Loucy (cell line): Measurements from ENCODE around the gene RBFOX2.

Experiments used
- H2AFZ ChIP-seq: fragments of 200-600 bp; sonication (generic); 2 replicates; pipeline ENCODE4 v1.6.0; 2016; ENCODE audit warnings: antibody characterized with exemption, mild to moderate bottlenecking, low read length, moderate library complexity
- H3F3A ChIP-seq: fragments of 200-600 bp; 2 replicates; pipeline ENCODE4 v1.6.0; 2016; ENCODE audit warnings: antibody characterized with exemption, low read depth, mild to moderate bottlenecking
- H3K27me3 ChIP-seq: fragments of 200-600 bp; sonication (generic); 2 replicates; pipeline ENCODE4 v1.6.1; 2014; ENCODE audit warnings: low read length, mild to moderate bottlenecking; ENCODE audit not compliant: insufficient read depth, poor library complexity, severe bottlenecking
- H3K36me3 ChIP-seq: fragments of 200-600 bp; sonication (generic); 2 replicates; pipeline ENCODE4 v1.6.1; 2016; ENCODE audit warnings: low read length; ENCODE audit not compliant: insufficient read depth
- H3K4me1 ChIP-seq: fragments of 200-600 bp; sonication (generic); 2 replicates; pipeline ENCODE4 v1.5.1; 2014; ENCODE audit warnings: low read length, mild to moderate bottlenecking; ENCODE audit not compliant: insufficient read depth, poor library complexity, severe bottlenecking
- H3K4me2 ChIP-seq: fragments of 200-600 bp; sonication (generic); 2 replicates; pipeline ENCODE4 v1.6.0; 2014; ENCODE audit warnings: antibody characterized with exemption, low read length, low read depth, mild to moderate bottlenecking; ENCODE audit not compliant: poor library complexity, severe bottlenecking
- H3K4me3 ChIP-seq: fragments of 200-600 bp; sonication (generic); 2 replicates; pipeline ENCODE4 v1.5.1; 2014; ENCODE audit warnings: low read length, mild to moderate bottlenecking, mixed read lengths; ENCODE audit not compliant: poor library complexity, severe bottlenecking
- H3K79me2 ChIP-seq: fragments of 200-600 bp; sonication (generic); 2 replicates; pipeline ENCODE4 v1.6.1; 2014; ENCODE audit warnings: low read length; ENCODE audit not compliant: insufficient read depth
- H3K9ac ChIP-seq: fragments of 200-600 bp; sonication (generic); 2 replicates; pipeline ENCODE4 v1.6.0; 2014; ENCODE audit warnings: mild to moderate bottlenecking, low read depth, low read length, moderate library complexity; ENCODE audit not compliant: poor library complexity, severe bottlenecking
- H3K9me2 ChIP-seq: fragments of 200-600 bp; sonication (generic); replicated peaks from 2 replicates; pipeline ENCODE4 v1.6.1; 2016; ENCODE audit warnings: low read depth, low read length, mixed read lengths
- H3K9me3 ChIP-seq: fragments of 200-600 bp; sonication (generic); 2 replicates; pipeline ENCODE4 v1.6.1; 2014; ENCODE audit warnings: mild to moderate bottlenecking, antibody characterized with exemption, low read length, low read depth; ENCODE audit not compliant: insufficient read depth
- H4K20me1 ChIP-seq: fragments of 200-600 bp; sonication (generic); 2 replicates; pipeline ENCODE4 v1.6.0; 2014; ENCODE audit warnings: antibody characterized with exemption, low read length, mild to moderate bottlenecking; ENCODE audit not compliant: insufficient read depth, poor library complexity, severe bottlenecking
- CTCF ChIP-seq: fragments of 200-600 bp; sonication (generic); conservative IDR thresholded peaks from 2 replicates; pipeline ENCODE4 v1.5.1; 2014; ENCODE audit warnings: mild to moderate bottlenecking, antibody characterized with exemption, low read length
- EZH2phosphoT487 ChIP-seq: fragments of 200-600 bp; IDR thresholded peaks from 2 replicates; pipeline ENCODE4 v1.6.1; 2018; ENCODE audit warnings: antibody characterized with exemption, mild to moderate bottlenecking, moderate library complexity, borderline replicate concordance

Gene RBFOX2

DNA sequence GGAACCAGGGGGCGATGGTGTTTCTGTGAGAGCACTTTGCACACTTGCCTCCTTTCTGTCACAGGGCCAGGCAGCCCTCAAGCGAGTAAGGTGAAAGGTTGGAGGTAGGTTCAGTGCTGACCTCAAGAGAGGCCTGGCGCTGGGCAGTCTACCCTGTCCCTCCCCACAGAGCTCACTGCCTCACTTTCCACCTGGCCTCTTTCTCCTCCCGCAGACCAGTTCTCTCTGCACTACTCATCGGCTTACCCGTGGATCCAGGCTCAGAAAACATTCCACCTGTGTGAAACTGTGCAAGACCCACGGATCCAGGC, 294.2 kb downstream of the RBFOX2 start:
- no peak overlapping the region for H3K4me2 ChIP-seq
- H4K20me1 ChIP-seq: no peaks in the 10 kb centered on the region
- H3K36me3 ChIP-seq: no peaks in the 10 kb centered on the region
- no peaks in the 10 kb centered on the region for H3F3A ChIP-seq
- no peak overlapping the region for H3K4me3 ChIP-seq
- H3K9me3 ChIP-seq: no peaks in the 10 kb centered on the region
- H2AFZ ChIP-seq: no peak overlapping the region
- no peaks in the 10 kb centered on the region for H3K4me1 ChIP-seq
- H3K79me2 ChIP-seq: no peaks in the 10 kb centered on the region
- TF ChIP-seq EZH2phosphoT487 (no peak), CTCF (no peak)
- H3K9ac ChIP-seq: no peak overlapping the region
- no peaks in the 10 kb centered on the region for H3K9me2 ChIP-seq
- no peaks in the 10 kb centered on the region for H3K27me3 ChIP-seq

GRCh38 chr22:35733791-35734516, 294.7 kb downstream of the RBFOX2 start:
- H3K79me2 ChIP-seq: no peaks in the 10 kb centered on the region
- H3K4me3 ChIP-seq: no peak overlapping the region
- H3K9ac ChIP-seq: no peak overlapping the region
- no peaks in the 10 kb centered on the region for H3F3A ChIP-seq
- H2AFZ ChIP-seq: no peak overlapping the region
- H3K9me2 ChIP-seq: no peaks in the 10 kb centered on the region
- no peaks in the 10 kb centered on the region for H4K20me1 ChIP-seq
- no peaks in the 10 kb centered on the region for H3K27me3 ChIP-seq
- TF ChIP-seq EZH2phosphoT487: no peak
- TF ChIP-seq CTCF: no peak
- no peaks in the 10 kb centered on the region for H3K4me1 ChIP-seq
- no peaks in the 10 kb centered on the region for H3K9me3 ChIP-seq
- H3K36me3 ChIP-seq: no peaks in the 10 kb centered on the region
- H3K4me2 ChIP-seq: no peak overlapping the region

GRCh38 chr22:35733036-35733435, 295.6 kb downstream of the RBFOX2 start:
- Histone ChIP-seq H3K27me3 (no peaks in the 10 kb centered on the region), H3K9ac (no peak overlapping the region), H3K36me3 (no peaks in the 10 kb centered on the region), H3K4me1 (no peaks in the 10 kb centered on the region), H3F3A (no peaks in the 10 kb centered on the region), H3K79me2 (no peaks in the 10 kb centered on the region), H3K9me2 (no peaks in the 10 kb centered on the region), H3K4me3 (no peak overlapping the region), H3K9me3 (no peaks in the 10 kb centered on the region), H4K20me1 (no peaks in the 10 kb centered on the region), H2AFZ (no peak overlapping the region), H3K4me2 (no peak overlapping the region)
- no peak for TF ChIP-seq CTCF
- TF ChIP-seq EZH2phosphoT487: no peak
